Neuronal stem cell (in vitro differentiated cells): ENCODE results near the gene WRNIP1.
A peak's percentile ranks its signal among the peaks of the same experiment; 100 is the strongest.
"Not testable (repeated sequence)": the region's sequence is repeated elsewhere in the genome, so short reads cannot be mapped to it uniquely, and the experiment has no call there.

Experiments used
- DNase-seq: peaks from one replicate; pipeline ENCODE4 v3.0.0-alpha.2; 2013; ENCODE audit warnings: low spot score
- H2AFZ ChIP-seq: one replicate; pipeline ENCODE4 v1.6.1; 2013; ENCODE audit warnings: mild to moderate bottlenecking, low read length, inconsistent platforms
- H2AK5ac ChIP-seq: 2 replicates; pipeline ENCODE4 v1.6.1; 2013; ENCODE audit warnings: low read depth, mild to moderate bottlenecking, inconsistent platforms, low read length, moderate library complexity, mixed read lengths
- H2BK120ac ChIP-seq: 2 replicates; pipeline ENCODE4 v1.6.1; 2013; ENCODE audit warnings: low read depth, mild to moderate bottlenecking, inconsistent platforms, low read length, moderate library complexity, mixed read lengths
- H2BK12ac ChIP-seq: one replicate; pipeline ENCODE4 v1.6.1; 2013; ENCODE audit warnings: low read length, inconsistent platforms
- H2BK15ac ChIP-seq: 2 replicates; pipeline ENCODE4 v1.6.1; 2013; ENCODE audit warnings: mild to moderate bottlenecking, low read length, inconsistent platforms, mixed read lengths
- H2BK5ac ChIP-seq: one replicate; pipeline ENCODE4 v1.6.1; 2013; ENCODE audit warnings: inconsistent platforms, mild to moderate bottlenecking, low read length, moderate library complexity
- H3K14ac ChIP-seq: one replicate; pipeline ENCODE4 v1.6.1; 2013; ENCODE audit warnings: low read length, inconsistent platforms
- H3K18ac ChIP-seq: 2 replicates; pipeline ENCODE4 v1.6.1; 2013; ENCODE audit warnings: low read length, inconsistent platforms
- H3K23ac ChIP-seq: 2 replicates; pipeline ENCODE4 v1.6.1; 2013; ENCODE audit warnings: low read depth, mild to moderate bottlenecking, mixed read lengths, low read length, inconsistent platforms; ENCODE audit not compliant: poor library complexity
- H3K27ac ChIP-seq: replicated peaks from 3 replicates; pipeline ENCODE4 v1.5.1; 2013; ENCODE audit warnings: low read length, inconsistent platforms
- H3K27me3 ChIP-seq, 3 experiments: 2 replicates each; pipeline ENCODE4 v1.6.1; 2013; ENCODE audit warnings: low read length in 3 of 3, mild to moderate bottlenecking in 2 of 3, inconsistent platforms in 1 of 3, low read depth in 1 of 3, mixed read lengths in 1 of 3, moderate library complexity in 1 of 3; ENCODE audit not compliant: control insufficient read depth in 3 of 3, insufficient read depth in 3 of 3
- H3K36me3 ChIP-seq, 2 donors: replicated peaks in 1 of 2; 2 replicates each; pipeline ENCODE4 v1.6.1; 2013; ENCODE audit warnings: low read length in 2 of 2; ENCODE audit not compliant: control insufficient read depth in 2 of 2, insufficient read depth in 2 of 2
- H3K4ac ChIP-seq: 2 replicates; pipeline ENCODE4 v1.6.1; 2013; ENCODE audit warnings: inconsistent platforms, mild to moderate bottlenecking, low read length, moderate library complexity
- H3K4me1 ChIP-seq, 2 donors: 1 replicate in 1 of 2; 2 replicates in 1 of 2; pipeline ENCODE4 v1.6.1; 2013; ENCODE audit warnings: low read length in 2 of 2, low read depth in 1 of 2; ENCODE audit not compliant: control insufficient read depth in 2 of 2, insufficient read depth in 1 of 2
- H3K4me2 ChIP-seq: one replicate; pipeline ENCODE4 v1.6.1; 2013; ENCODE audit warnings: mild to moderate bottlenecking, low read length, inconsistent platforms; ENCODE audit not compliant: insufficient read depth, poor library complexity, severe bottlenecking
- H3K4me3 ChIP-seq, 2 donors: 2 replicates each; pipeline ENCODE4 v1.5.1; 2013; ENCODE audit warnings: low read length in 2 of 2, mild to moderate bottlenecking in 2 of 2, inconsistent platforms in 1 of 2, moderate library complexity in 1 of 2
- H3K79me1 ChIP-seq: one replicate; pipeline ENCODE4 v1.6.1; 2013; ENCODE audit warnings: low read depth, mild to moderate bottlenecking, inconsistent platforms, low read length, moderate library complexity
- H3K9ac ChIP-seq: one replicate; pipeline ENCODE4 v1.6.1; 2013; ENCODE audit warnings: mild to moderate bottlenecking, low read depth, low read length, inconsistent platforms; ENCODE audit not compliant: poor library complexity
- H3K9me3 ChIP-seq, 2 donors: replicated peaks in 1 of 2; 2 replicates each; pipeline versions ENCODE3 to v1.6.1; 2013; ENCODE audit warnings: low read length in 2 of 2, mild to moderate bottlenecking in 2 of 2, inconsistent platforms in 1 of 2, low read depth in 1 of 2, mixed read lengths in 1 of 2, moderate library complexity in 1 of 2; ENCODE audit not compliant: control insufficient read depth in 2 of 2, insufficient read depth in 1 of 2
- H4K8ac ChIP-seq: one replicate; pipeline ENCODE4 v1.6.1; 2013; ENCODE audit warnings: low read depth, mild to moderate bottlenecking, inconsistent platforms, low read length, moderate library complexity
- H4K91ac ChIP-seq: one replicate; pipeline ENCODE4 v1.6.1; 2013; ENCODE audit warnings: low read length, low read depth, mild to moderate bottlenecking, inconsistent platforms; ENCODE audit not compliant: poor library complexity
- WGBS, 2 donors: extraction: QIAGEN DNeasy Blood & Tissue Kit; methylation state at CpG; one replicate each; pipeline ENCODE4 v1.1.7; 2013; ENCODE audit warnings: missing lambda C conversion rate in 2 of 2, mixed read lengths in 1 of 2; ENCODE audit not compliant: insufficient read length in 2 of 2, insufficient replicate concordance in 1 of 2; ENCODE audit errors: extremely low coverage in 2 of 2; 5-methylcytosine and 5-hydroxymethylcytosine counted together

The WRNIP1 gene

GRCh38 chr6:2762868-2763267, 2.3 kb upstream of the WRNIP1 start:
- not testable (repeated sequence) for H2BK12ac ChIP-seq, H3K9me3 ChIP-seq, H3K27me3 ChIP-seq, DNase-seq, H2AK5ac ChIP-seq, H2BK120ac ChIP-seq, H3K27ac ChIP-seq, H3K4me2 ChIP-seq, H3K14ac ChIP-seq, H3K36me3 ChIP-seq, H3K18ac ChIP-seq, H4K8ac ChIP-seq, H3K4ac ChIP-seq, H2BK5ac ChIP-seq, H3K9ac ChIP-seq, H3K23ac ChIP-seq, H4K91ac ChIP-seq, H2BK15ac ChIP-seq, H3K4me3 ChIP-seq
- WGBS, 2 donors = no CpG with 5 or more reads among the region's 4 CpGs
- Histone ChIP-seq H3K4me1 (peaks cover 6 to 12% of the 10 kb centered on the region in 2 donors), H2AFZ (peak overlapping the region; percentile 38), H3K79me1 (peaks cover 13% of the 10 kb centered on the region)

- Histone ChIP-seq H2BK12ac (peak overlapping the region; percentile 58), H4K8ac (no peak overlapping the region), H3K14ac (peak overlapping the region; percentile 56), H3K4ac (no peak overlapping the region), H3K9me3 (peaks cover 0 to 3% of the 10 kb centered on the region in 2 donors), H2BK120ac (no peak overlapping the region), H3K4me2 (no peak overlapping the region), H3K27ac (no peak overlapping the region), H2AFZ (no peak overlapping the region), H3K23ac (peak overlapping the region; percentile 43), H3K27me3 (no peaks in the 10 kb centered on the region), H3K9ac (no peak overlapping the region), H3K4me1 (peaks cover 8 to 15% of the 10 kb centered on the region in 2 donors), H3K79me1 (peaks cover 13% of the 10 kb centered on the region), H3K18ac (no peak overlapping the region), H3K4me3 (no peak overlapping the region), H2BK15ac (peak overlapping the region; percentile 91), H2AK5ac (peak overlapping the region; percentile 95), H4K91ac (no peak overlapping the region), H2BK5ac (no peak overlapping the region), H3K36me3 (peaks cover 0 to 9% of the 10 kb centered on the region in 2 donors)
- DNase-seq = no peak
- WGBS, 2 donors = no CpG with 5 or more reads among the region's 36 CpGs
Observed at GRCh38 chr6:2763345-2763841, 1.8 kb upstream of the WRNIP1 start.

- no peak overlapping the region for H2BK12ac ChIP-seq
- peak overlapping the region; percentile 77 for H2AFZ ChIP-seq
- H2BK5ac ChIP-seq = no peak overlapping the region
- H3K79me1 ChIP-seq = peaks cover 13% of the 10 kb centered on the region
- peak overlapping the region; percentile 95 for H2AK5ac ChIP-seq
- H3K18ac ChIP-seq = no peak overlapping the region
- no peak overlapping the region for H2BK120ac ChIP-seq
- peaks cover 0 to 15% of the 10 kb centered on the region in 2 donors for H3K36me3 ChIP-seq
- H3K4me2 ChIP-seq = peak overlapping the region; percentile 68
- WGBS, 2 donors = no CpG with 5 or more reads among the region's 27 CpGs
- no peak overlapping the region for H3K27ac ChIP-seq
- no peak overlapping the region for H3K4ac ChIP-seq
- peak overlapping the region in 1 of 2 donors; percentile 54 for H3K4me3 ChIP-seq
- no peak overlapping the region for H4K8ac ChIP-seq
- no peak for DNase-seq
- H3K23ac ChIP-seq = no peak overlapping the region
- peaks cover 8 to 17% of the 10 kb centered on the region in 2 donors for H3K4me1 ChIP-seq
- H4K91ac ChIP-seq = no peak overlapping the region
- no peak overlapping the region for H3K9ac ChIP-seq
- no peaks in the 10 kb centered on the region for H3K27me3 ChIP-seq
- H2BK15ac ChIP-seq = no peak overlapping the region
- H3K9me3 ChIP-seq = peaks cover 0 to 3% of the 10 kb centered on the region in 2 donors
- H3K14ac ChIP-seq = no peak overlapping the region
Observed at GRCh38 chr6:2763876-2764540, 1.2 kb upstream of the WRNIP1 start.

- H3K4me2 ChIP-seq = peak overlapping the region; percentile 68
- peaks cover 0 to 21% of the 10 kb centered on the region in 2 donors for H3K36me3 ChIP-seq
- H3K4me1 ChIP-seq = peaks cover 8 to 17% of the 10 kb centered on the region in 2 donors
- H3K14ac ChIP-seq = no peak overlapping the region
- no peak overlapping the region for H2BK12ac ChIP-seq
- no peaks in the 10 kb centered on the region for H3K27me3 ChIP-seq
- no peak overlapping the region for H4K91ac ChIP-seq
- H3K18ac ChIP-seq = peak overlapping the region; percentile 83
- WGBS, 2 donors = no CpG with 5 or more reads among the region's 45 CpGs
- no peak overlapping the region for H3K9ac ChIP-seq
- DNase-seq = no peak
- no peak overlapping the region for H3K4ac ChIP-seq
- peak overlapping the region; percentile 77 for H2AFZ ChIP-seq
- H2BK15ac ChIP-seq = no peak overlapping the region
- H3K79me1 ChIP-seq = peaks cover 13% of the 10 kb centered on the region
- peak overlapping the region; percentile 82 for H3K27ac ChIP-seq
- no peak overlapping the region for H2BK120ac ChIP-seq
- H3K9me3 ChIP-seq = peaks cover 0 to 3% of the 10 kb centered on the region in 2 donors
- peak overlapping the region; percentile 100 for H3K23ac ChIP-seq
- no peak overlapping the region for H2BK5ac ChIP-seq
- H2AK5ac ChIP-seq = no peak overlapping the region
- peak overlapping the region; percentile 54 to 80 for H3K4me3 ChIP-seq
- H4K8ac ChIP-seq = no peak overlapping the region
Observed at GRCh38 chr6:2764610-2765165, 505 bp upstream of the WRNIP1 start.
